ENCODE data around the gene TACO1.

- no peak for TF ChIP-seq POLR2AphosphoS5 (IDR thresholded peaks at IDR 0.05; ENCODE audit: insufficient read depth in 1 of 2, low read depth in 1 of 2)
- no peak for TF ChIP-seq CTCF (IDR thresholded peaks at IDR 0.05)
Measured at GRCh38 chr17:63613663-63614062, 13.0 kb downstream of the TACO1 start.
